GM19328 (cell line): ENCODE results near the gene ROBO1.
"Not testable (repeated sequence)": the region's sequence is repeated elsewhere in the genome, so short reads cannot be mapped to it uniquely, and the experiment has no call there.

Experiments
- ATAC-seq: cut with Tn5 transposase; IDR thresholded peaks from one replicate; pipeline ENCODE4 v1.9.1; 2021; ENCODE audit warnings: mild to moderate bottlenecking, moderate library complexity; ENCODE audit not compliant: unreplicated experiment

The ROBO1 gene

GRCh38 chr3:78764634-78765033 lies 1003.2 kb downstream of the ROBO1 start:
- ATAC-seq: no peak

GRCh38 chr3:78762121-78762520 lies 1005.7 kb downstream of the ROBO1 start:
- no peak for ATAC-seq

- ATAC-seq: no peak
Observed at GRCh38 chr3:78761126-78761525, 1006.7 kb downstream of the ROBO1 start.

DNA sequence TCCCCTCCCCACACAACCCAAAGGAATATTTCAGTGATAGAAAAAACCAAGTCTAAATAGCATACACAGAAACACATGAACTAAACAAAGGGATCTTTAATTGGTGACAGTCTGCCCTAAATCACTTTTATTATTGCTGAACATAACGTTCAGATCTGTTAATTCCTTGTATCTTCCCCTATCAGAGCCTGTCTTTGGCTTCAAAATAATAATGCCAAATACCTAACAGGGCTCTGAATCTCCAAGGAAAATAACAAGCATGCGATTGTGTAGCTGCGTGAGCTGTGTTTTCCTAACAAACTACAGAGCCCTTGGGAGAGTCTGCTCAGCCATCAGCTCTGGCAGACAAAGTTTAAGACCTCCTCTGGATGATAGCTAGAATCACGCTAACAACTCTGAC lies 1010.1 kb downstream of the ROBO1 start:
- ATAC-seq: no peak

- ATAC-seq: no peak
Observed at GRCh38 chr3:78754066-78754743, 1013.6 kb downstream of the ROBO1 start.

DNA sequence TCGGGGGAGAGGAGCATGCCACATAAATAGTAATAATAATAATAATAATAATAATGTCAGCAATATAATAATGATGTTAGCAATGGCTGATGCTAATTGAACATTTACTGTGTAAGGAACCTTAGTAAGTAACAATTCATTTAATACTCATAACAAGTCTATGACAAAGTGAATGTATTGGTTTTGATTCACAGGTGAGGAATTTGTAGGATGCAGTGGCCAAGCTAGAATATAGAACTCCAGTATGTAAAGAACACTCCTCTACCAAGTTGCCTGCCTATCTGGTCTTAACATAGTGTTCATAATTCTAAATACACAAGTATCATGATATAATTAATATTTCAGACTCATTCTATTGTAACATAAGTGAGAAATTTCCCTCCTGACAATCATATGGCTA lies 1016.5 kb downstream of the ROBO1 start:
- ATAC-seq: no peak

DNA sequence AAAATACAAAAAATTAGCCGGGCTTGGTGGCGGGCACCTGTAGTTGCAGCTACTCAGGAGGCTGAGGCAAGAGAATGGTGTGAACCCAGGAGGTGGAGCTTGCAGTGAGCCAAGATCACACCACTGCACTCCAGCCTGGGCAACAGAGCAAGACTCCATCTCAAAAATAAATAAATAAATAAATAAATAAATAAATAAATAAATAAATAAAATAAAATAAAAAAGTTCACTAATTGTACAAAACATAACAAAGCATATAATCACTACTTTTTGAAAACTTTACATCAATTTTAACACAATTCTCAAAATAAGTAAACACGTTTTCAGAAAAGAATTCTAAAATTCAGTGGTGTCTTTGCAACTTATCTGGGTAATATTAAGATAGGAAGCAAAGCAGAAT lies 1017.5 kb downstream of the ROBO1 start:
- not testable (repeated sequence) for ATAC-seq

DNA sequence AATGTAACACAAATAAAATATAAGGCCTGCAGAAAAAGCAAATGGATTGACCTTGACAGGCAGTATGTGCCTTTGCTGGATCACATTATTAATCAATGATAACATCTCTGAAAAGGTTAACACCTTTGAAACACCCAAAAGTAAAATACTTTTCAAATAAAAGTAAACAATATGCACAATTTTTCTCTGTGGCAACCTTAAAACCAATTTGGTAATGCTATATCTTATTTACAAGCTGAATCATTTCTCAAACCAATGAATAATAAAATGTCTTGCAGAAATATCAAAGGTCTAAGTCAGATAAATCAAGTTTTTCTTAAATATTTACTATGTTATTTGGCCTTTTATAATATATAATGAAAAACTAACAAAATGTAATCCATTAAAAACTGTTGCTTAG lies 1018.7 kb downstream of the ROBO1 start:
- no peak for ATAC-seq

GRCh38 chr3:78745847-78746246 lies 1022.0 kb downstream of the ROBO1 start:
- no peak for ATAC-seq

GRCh38 chr3:78742491-78742890 lies 1025.3 kb downstream of the ROBO1 start:
- ATAC-seq: no peak

GRCh38 chr3:78742041-78742440 lies 1025.8 kb downstream of the ROBO1 start:
- no peak for ATAC-seq

DNA sequence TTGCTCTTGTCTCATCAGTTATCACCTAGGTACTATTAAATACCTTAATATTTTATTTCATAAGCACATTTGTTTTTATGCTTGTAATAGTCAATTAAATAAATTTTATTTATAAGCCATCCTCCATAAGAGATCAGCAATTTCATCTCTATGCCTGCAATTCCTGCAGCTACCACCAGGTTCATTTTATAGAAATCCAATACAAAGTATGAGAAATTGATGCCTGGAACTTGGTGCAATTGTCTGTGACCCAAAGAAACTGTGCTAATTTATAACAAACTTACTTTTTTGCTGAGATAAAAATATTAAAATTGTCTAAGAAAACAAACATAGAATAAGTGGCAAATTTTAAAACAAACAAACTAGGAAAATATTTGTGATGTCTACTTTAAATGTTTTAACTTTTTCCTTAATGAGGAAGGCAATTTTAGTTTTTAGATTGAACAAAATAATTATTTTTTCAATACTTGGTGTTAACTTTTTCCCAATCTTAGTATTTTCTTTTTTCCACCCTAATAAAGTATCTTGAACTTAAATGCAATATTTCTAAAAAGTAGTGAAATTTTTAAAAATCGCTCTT lies 1026.6 kb downstream of the ROBO1 start:
- ATAC-seq: no peak

DNA sequence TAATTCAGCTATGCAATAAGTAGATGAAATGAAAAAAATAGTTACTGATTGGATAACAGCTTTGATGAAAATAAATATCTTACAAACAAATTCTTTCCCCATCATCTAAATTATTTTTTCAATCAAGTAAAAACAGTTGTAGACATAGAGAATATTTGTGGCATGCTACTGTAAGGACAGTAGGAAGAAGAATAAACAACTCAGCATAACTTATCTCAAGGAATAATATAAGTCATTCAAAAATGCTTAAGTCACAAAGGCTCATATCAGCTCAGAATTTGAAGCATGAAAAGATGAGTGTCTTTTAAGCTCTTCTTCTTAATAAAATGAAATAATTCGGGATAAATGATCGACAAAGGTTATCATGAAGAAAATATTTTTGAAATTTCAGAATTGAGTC lies 1029.0 kb downstream of the ROBO1 start:
- no peak for ATAC-seq

DNA sequence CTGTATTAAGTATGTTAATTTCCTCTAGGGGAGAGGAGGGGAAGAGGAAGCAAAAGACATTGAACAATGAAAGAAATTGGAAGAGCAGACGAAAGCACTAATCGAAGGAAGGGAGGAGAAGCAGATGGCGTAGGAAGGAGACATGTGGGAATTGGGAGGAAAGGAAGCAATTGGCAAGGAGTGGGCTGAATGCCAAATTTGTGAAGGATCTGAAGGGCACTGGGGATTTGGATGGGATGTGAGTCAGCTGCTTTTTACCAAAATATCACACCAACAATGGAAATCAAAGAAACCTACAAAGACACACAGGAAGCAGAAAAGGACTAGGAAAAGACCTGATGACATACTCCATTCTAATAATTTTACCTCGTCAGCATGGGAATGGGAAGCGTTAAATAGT lies 1029.8 kb downstream of the ROBO1 start:
- ATAC-seq: no peak

- no peak for ATAC-seq
Observed at GRCh38 chr3:78736863-78737262, 1030.9 kb downstream of the ROBO1 start.

DNA sequence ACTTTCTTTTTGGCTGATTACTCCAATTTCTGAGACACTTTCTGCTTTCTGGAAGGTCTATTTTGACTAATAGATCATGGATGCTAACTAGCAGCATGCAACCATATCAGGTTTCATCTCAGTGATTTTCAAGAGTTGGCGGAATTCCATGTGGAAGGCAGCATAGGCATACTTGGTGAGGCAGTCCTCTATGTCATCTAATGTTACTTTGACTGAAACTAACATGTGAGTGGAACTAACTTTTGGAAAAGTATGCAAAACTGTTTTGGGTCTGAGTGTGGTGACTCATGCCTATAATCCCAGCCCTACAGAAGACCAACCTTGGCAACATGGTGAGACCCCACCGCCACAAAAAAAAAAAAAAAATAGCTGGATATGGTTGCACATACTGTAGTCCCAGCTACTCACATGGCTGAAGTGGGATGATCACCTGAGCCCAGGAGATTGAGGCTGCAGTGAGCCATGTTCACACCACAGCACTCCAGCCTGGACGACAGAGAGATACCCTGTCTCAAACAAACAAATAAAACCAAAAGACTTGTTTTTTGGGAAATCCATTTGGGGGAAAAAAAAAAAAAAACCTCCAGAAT lies 1033.7 kb downstream of the ROBO1 start:
- no peak for ATAC-seq

GRCh38 chr3:78732893-78733292 lies 1034.9 kb downstream of the ROBO1 start:
- no peak for ATAC-seq

DNA sequence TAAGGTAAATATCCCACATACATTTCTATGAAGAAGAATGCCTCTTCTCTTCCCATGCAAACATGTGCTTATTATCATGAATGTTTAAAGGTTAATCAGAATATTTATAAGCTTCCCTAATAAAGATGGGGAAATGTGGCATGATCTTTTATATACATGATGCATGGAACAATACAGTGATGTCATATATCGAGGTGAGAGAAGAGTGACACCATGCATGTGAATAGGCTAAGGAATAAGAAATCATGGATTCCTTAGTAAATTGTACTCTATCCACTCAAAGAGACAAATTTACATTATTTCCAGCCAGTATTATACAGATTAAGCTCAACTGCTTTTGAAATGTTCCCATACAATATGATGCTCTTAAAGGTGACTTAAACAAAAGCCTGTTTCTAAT lies 1035.3 kb downstream of the ROBO1 start:
- no peak for ATAC-seq

GRCh38 chr3:78729946-78730345 lies 1037.9 kb downstream of the ROBO1 start:
- ATAC-seq: no peak

GRCh38 chr3:78728406-78729145 lies 1039.2 kb downstream of the ROBO1 start:
- ATAC-seq: no peak

GRCh38 chr3:78726545-78726944 lies 1041.3 kb downstream of the ROBO1 start:
- ATAC-seq: no peak

DNA sequence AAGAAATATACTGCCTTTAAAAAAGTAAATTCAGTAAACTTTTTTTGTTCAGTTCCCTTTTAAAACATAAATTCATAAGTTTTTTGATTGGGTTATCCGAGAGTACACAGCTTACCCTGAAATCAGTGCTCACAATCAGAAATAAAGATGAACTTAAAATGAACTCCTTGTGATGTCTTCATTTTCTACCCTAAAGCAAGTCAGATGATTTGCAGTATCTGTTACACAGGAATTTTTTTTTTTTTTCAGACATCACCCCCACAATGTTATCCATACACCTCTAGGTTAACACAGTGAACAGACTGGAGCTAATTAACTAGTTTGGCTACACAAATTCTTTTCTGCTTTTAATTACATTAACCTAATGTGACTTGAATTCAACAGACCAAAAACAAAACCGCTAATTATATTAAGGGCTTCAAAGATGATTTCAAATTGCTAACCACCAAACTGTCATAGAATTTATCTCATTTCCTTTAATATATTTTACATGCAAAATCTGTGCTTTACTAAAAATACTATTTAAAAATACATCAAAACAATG lies 1042.0 kb downstream of the ROBO1 start:
- no peak for ATAC-seq
